WERI-Rb-1 (cell line): ENCODE data around the gene SLC35A4.
A peak's percentile ranks its signal among the peaks of the same experiment; 100 is the strongest.

Experiments
- DNase-seq: peaks from one replicate; pipeline ENCODE4 v3.0.0-alpha.2; 2020
- H3K27ac ChIP-seq: fragments of 250-450 bp; sonication (Bioruptor Pico); 2 replicates; pipeline ENCODE4 v1.5.1; 2020; ENCODE audit warnings: mild to moderate bottlenecking, moderate library complexity
- H3K27me3 ChIP-seq: fragments of 250-450 bp; sonication (Bioruptor Pico); 2 replicates; pipeline ENCODE4 v1.5.1; 2021; ENCODE audit warnings: mild to moderate bottlenecking, low read depth, moderate library complexity; ENCODE audit not compliant: insufficient read depth, severe bottlenecking
- H3K36me3 ChIP-seq: fragments of 250-450 bp; sonication (Bioruptor Pico); 2 replicates; pipeline ENCODE4 v1.5.1; 2020; ENCODE audit warnings: mild to moderate bottlenecking, moderate library complexity
- H3K4me3 ChIP-seq: 2 replicates; pipeline ENCODE4 v1.5.1; 2011; ENCODE audit warnings: low read depth, mild to moderate bottlenecking, control low read depth, low read length
- H3K9me3 ChIP-seq: fragments of 250-450 bp; sonication (Bioruptor Pico); 2 replicates; pipeline ENCODE4 v1.5.1; 2021; ENCODE audit warnings: mild to moderate bottlenecking, moderate library complexity; ENCODE audit not compliant: severe bottlenecking
- CTCF ChIP-seq: IDR thresholded peaks from 2 replicates; pipeline ENCODE4 v1.5.1; 2011; ENCODE audit warnings: low read depth, mild to moderate bottlenecking, control low read depth, inconsistent platforms, low read length

SLC35A4 gene

GRCh38 chr5:140555747-140556312, 8.8 kb upstream of the SLC35A4 start:
- peaks cover 48% of the 10 kb centered on the region for H3K36me3 ChIP-seq
- H3K9me3 ChIP-seq, result no peaks in the 10 kb centered on the region
- no peak overlapping the region for H3K27ac ChIP-seq
- DNase-seq, result no peak
- H3K4me3 ChIP-seq, result no peak overlapping the region
- no peak for TF ChIP-seq CTCF
- no peaks in the 10 kb centered on the region for H3K27me3 ChIP-seq

- DNase-seq, result no peak
- TF ChIP-seq CTCF, result no peak
- Histone ChIP-seq H3K27me3 (no peaks in the 10 kb centered on the region), H3K27ac (peak overlapping the region; percentile 87; the same call in 1 of the 2 replicates), H3K36me3 (peaks cover 43% of the 10 kb centered on the region), H3K4me3 (peak overlapping the region; percentile 83), H3K9me3 (no peaks in the 10 kb centered on the region)
Measured at GRCh38 chr5:140556438-140556837, 8.2 kb upstream of the SLC35A4 start.

GRCh38 chr5:140557136-140557805, 7.4 kb upstream of the SLC35A4 start, which contains the start of gene SRA1:
Gene SRA1 (minus strand): TSS chr5:140557473. CDS start chr5:140557452, 21 bp downstream.
- no peak for TF ChIP-seq CTCF

GRCh38 chr5:140557965-140558364, 6.7 kb upstream of the SLC35A4 start:
- Histone ChIP-seq H3K9me3 (no peaks in the 10 kb centered on the region), H3K27me3 (no peaks in the 10 kb centered on the region), H3K4me3 (peak overlapping the region; percentile 83), H3K36me3 (peaks cover 35% of the 10 kb centered on the region), H3K27ac (peak overlapping the region; percentile 87)
- DNase-seq, result no peak
- no peak for TF ChIP-seq CTCF

More at GRCh38 chr5:140557136-140557805, 7.4 kb upstream of the SLC35A4 start, which contains the start of gene SRA1:
- peak; percentile 92 for DNase-seq
- peaks cover 35% of the 10 kb centered on the region for H3K36me3 ChIP-seq
- no peaks in the 10 kb centered on the region for H3K27me3 ChIP-seq
- peak within 1 kb of the TSS; percentile 87 for H3K27ac ChIP-seq
- H3K9me3 ChIP-seq, result no peaks in the 10 kb centered on the region
- H3K4me3 ChIP-seq, result peak within 1 kb of the TSS; percentile 83

GRCh38 chr5:140558542-140558941, 6.1 kb upstream of the SLC35A4 start:
- peaks cover 29% of the 10 kb centered on the region for H3K36me3 ChIP-seq
- no peaks in the 10 kb centered on the region for H3K27me3 ChIP-seq
- no peak for DNase-seq
- no peak overlapping the region for H3K4me3 ChIP-seq
- no peak overlapping the region for H3K27ac ChIP-seq
- no peaks in the 10 kb centered on the region for H3K9me3 ChIP-seq
- TF ChIP-seq CTCF, result no peak
